ENCODE measurements around the gene NME1.

The NME1 gene

GRCh38 chr17:51197754-51198153 lies 44.4 kb downstream of the NME1 start:
- DNase-seq, result no peak

GRCh38 chr17:51200295-51200694 lies 46.9 kb downstream of the NME1 start:
- no peak for DNase-seq

- no peak for DNase-seq
Measured at GRCh38 chr17:51200846-51201245, 47.5 kb downstream of the NME1 start.

- no peak for DNase-seq
Measured at GRCh38 chr17:51203838-51204237, 50.5 kb downstream of the NME1 start.
